Measurements from ENCODE around the gene EPOP. TPM values are rescaled to one million over a fixed set of nuclear protein-coding genes. Genes with fewer than 3 reads are reported as not detected.
A peak's percentile ranks its signal among the peaks of the same experiment; 100 is the strongest.

EPOP gene
- total RNA-seq, 1 donor from 2014 or later, result 13.0 TPM

DNA sequence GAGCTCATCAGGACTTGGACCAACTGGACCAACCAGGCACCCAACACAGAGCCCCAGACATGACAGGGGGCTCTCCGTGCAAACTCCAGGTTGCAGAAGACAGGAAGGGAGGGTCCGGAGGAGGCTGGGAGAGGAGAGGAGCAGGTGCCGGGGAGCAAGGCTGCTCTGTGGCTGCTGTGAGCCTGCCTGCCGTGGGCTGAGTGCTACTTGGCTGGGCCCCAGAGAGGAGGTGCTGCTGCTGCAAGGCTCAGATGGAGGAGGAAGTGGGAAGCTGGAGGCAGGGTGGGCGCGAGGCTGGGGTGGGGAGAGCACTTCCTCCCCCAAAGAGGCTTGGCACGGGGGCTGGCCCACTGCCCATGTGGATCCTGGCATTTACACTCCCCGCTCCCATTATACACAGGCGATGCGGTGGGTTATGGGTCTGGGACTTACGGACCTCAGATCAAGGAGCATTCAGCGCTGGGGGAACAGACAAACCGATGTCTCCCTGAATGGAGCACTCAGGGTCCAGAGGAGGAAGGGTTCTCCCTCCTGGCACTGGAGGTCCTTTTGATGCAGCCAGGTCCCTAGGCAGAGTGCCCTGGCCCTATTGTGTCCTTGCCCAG lies 15.9 kb downstream of the EPOP start:
- Mint-ChIP-seq H3K4me1 (peaks cover 49% of the 10 kb centered on the region), H3K9me3 (no peaks in the 10 kb centered on the region), H3K4me3 (no peak overlapping the region), H3K36me3 (ENCODE audit: low read depth) (no peaks in the 10 kb centered on the region), H3K27me3 (ENCODE audit: low read depth) (no peaks in the 10 kb centered on the region), H3K27ac (ENCODE audit: unreplicated experiment) (no peak overlapping the region)
- DNase-seq (ENCODE audit: low read depth, low spot score), result no peak
- TF ChIP-seq, protein P1, sequence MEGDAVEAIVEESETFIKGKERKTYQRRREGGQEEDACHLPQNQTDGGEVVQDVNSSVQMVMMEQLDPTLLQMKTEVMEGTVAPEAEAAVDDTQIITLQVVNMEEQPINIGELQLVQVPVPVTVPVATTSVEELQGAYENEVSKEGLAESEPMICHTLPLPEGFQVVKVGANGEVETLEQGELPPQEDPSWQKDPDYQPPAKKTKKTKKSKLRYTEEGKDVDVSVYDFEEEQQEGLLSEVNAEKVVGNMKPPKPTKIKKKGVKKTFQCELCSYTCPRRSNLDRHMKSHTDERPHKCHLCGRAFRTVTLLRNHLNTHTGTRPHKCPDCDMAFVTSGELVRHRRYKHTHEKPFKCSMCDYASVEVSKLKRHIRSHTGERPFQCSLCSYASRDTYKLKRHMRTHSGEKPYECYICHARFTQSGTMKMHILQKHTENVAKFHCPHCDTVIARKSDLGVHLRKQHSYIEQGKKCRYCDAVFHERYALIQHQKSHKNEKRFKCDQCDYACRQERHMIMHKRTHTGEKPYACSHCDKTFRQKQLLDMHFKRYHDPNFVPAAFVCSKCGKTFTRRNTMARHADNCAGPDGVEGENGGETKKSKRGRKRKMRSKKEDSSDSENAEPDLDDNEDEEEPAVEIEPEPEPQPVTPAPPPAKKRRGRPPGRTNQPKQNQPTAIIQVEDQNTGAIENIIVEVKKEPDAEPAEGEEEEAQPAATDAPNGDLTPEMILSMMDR (conservative IDR thresholded peaks at IDR 0.05), result no peak

DNA sequence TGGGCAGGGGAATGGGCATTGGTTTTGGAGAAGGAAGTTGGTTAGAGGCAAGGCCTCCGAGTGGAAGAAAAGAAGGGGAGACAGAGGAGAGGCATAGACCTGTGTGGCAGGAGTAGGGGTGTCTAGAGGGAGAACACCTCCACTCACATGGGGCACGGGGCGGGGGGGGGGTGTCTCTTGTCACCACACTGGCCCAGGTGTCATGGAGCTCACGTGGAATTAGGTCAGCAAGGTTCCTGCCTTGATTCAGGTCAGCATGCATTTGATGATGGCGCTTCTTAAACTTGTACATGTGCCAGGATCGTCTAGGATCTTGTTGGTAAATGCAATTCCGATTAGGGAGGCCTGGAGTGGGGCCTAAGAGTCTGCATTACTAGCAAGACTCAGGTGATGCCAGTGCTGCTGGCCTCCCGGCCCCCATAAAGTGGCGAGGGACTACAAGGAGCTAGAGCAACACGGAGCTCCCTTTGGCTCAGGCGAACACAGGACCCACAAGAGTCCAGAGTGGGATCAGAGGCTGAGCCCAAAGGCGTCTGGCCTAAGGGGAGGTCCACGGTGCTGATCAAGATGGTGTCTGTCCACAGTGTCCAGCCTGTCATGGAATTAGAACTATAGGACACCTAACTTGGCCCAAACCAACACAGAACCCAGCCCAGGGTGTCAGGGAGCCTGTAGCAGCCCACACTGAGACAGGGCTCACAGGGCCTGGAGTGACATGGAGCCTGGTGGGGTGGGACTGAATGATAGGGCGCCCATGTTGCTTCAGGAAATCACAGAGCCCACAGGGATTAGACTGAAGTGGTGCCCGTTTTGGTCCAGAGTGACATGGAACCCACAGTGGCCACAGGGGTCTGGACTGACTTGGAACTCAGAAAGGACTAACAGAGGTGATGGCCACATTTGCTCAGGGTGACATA lies 16.7 kb downstream of the EPOP start:
- H3K4me1 Mint-ChIP-seq, result peaks cover 54% of the 10 kb centered on the region
- TF ChIP-seq, protein P1 (conservative IDR thresholded peaks at IDR 0.05), result no peak
- peak overlapping the region; percentile 75 for H3K27ac Mint-ChIP-seq (ENCODE audit: unreplicated experiment)
- H3K27me3 Mint-ChIP-seq (ENCODE audit: low read depth), result no peaks in the 10 kb centered on the region
- no peaks in the 10 kb centered on the region for H3K9me3 Mint-ChIP-seq
- peak overlapping the region; percentile 77 for H3K4me3 Mint-ChIP-seq
- DNase-seq (ENCODE audit: low read depth, low spot score), result no peak
- H3K36me3 Mint-ChIP-seq (ENCODE audit: low read depth), result no peaks in the 10 kb centered on the region

DNA sequence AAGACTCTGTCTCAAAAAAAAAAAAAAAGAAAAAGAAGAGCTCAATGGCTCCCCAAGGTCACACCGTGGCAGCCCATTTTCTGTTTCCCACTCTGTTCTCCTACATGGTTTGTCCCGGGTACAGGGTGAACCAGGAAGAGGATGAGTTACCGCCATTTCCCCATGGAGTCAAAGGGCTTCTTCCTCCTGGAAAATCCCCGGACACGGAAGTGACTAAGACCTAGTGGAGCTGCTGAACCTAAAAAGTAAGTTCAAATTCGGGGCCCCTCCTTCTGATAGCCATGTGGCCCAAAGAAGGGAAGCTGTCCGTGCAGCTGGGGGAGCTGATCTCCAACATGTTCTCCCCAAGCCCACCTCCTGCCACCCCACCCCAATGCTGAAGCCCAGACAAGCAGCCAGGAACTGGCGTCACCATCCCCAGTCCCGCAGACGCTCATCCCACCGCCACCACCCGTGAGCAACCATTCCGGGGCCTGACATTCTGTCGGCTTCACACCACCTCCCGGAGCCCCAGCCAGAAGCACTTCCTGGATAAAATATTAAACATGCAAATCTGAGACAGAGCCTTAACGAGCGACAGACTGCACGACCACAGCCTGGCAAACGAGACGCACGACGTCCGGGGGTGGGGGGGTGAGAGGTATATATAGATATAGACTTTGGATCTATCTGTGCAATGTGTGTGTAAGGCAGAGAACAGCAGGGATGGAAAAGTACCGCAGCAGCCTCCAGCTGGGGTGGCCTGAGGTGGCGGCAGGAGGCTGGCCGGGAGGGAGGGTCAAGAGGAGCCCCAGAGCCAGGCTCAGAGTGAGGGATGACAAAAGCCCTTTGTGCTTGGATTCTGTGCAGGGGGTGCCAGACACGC lies 17.6 kb downstream of the EPOP start:
- no peak for DNase-seq (ENCODE audit: low read depth, low spot score)
- H3K27ac Mint-ChIP-seq (ENCODE audit: unreplicated experiment), result peak overlapping the region; percentile 75

DNA sequence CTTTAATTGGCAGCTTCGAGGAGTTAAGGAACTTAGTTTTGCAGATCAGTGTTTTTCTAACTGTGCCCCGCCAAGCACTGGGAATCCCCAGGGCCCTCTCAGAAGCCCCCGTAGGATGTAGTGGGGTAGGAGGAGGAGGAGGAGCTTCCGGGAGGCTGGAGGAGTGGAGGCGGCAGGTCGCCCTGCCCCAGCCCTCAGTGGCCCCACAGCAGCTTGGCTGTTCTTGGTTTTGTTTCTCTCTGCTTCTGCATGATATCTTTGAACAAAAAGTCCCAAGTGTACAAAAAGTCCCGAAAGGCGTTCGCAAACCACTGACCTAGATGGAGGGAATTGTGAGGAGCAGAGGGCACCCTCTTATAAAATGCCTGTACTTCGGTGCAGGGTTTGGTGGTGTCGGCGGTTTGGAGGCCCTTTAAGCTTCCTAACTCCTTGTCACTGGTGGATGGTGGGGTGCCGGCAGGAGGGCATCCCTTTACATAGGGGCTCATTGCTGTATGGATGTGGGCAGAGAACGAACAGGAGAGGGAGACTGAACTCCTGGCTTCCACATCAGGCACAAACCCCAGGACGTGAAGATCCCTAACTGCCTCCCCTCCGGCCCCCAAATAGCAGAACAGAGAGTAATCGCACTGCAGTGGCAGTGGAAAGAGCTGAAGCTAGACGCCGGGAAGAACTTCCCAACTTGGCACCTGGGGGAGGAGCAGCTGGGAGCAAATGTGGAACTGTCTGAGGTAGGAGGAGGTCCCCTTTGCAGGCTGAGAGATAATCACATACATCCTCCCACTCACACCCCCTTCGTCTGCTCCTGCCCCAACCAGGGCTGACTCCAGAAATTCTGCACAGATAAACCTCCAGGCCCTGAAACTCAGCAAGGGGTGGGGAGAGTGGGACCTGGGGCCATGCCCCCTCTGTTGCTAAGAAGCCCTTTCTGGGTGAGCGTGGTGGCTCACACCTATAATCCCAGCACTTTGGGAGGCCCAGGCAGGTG lies 20.1 kb downstream of the EPOP start:
- H3K27me3 Mint-ChIP-seq (ENCODE audit: low read depth), result no peaks in the 10 kb centered on the region
- peak overlapping the region; percentile 4 for H3K4me3 Mint-ChIP-seq
- TF ChIP-seq, protein P1 (conservative IDR thresholded peaks at IDR 0.05), result no peak
- no peaks in the 10 kb centered on the region for H3K36me3 Mint-ChIP-seq (ENCODE audit: low read depth)
- H3K9me3 Mint-ChIP-seq, result no peaks in the 10 kb centered on the region
- peaks cover 42% of the 10 kb centered on the region for H3K4me1 Mint-ChIP-seq
- peak overlapping the region; percentile 50 for H3K27ac Mint-ChIP-seq (ENCODE audit: unreplicated experiment)
- no peak for DNase-seq (ENCODE audit: low read depth, low spot score)

More for the DNA sequence above, 17.6 kb downstream of the EPOP start:
- H3K27me3 Mint-ChIP-seq (ENCODE audit: low read depth), result no peaks in the 10 kb centered on the region
- H3K4me1 Mint-ChIP-seq, result peaks cover 51% of the 10 kb centered on the region
- H3K36me3 Mint-ChIP-seq (ENCODE audit: low read depth), result no peaks in the 10 kb centered on the region
- peak overlapping the region; percentile 77 for H3K4me3 Mint-ChIP-seq
- TF ChIP-seq, protein P1 (conservative IDR thresholded peaks at IDR 0.05), result no peak
- no peaks in the 10 kb centered on the region for H3K9me3 Mint-ChIP-seq
